Fibroblast of lung (primary cell): ENCODE results near the gene PRODH2.

Experiments
- EZH2 ChIP-seq: IDR thresholded peaks from 2 replicates; pipeline ENCODE4 v1.5.1; 2012; ENCODE audit warnings: low read length, control low read depth, mild to moderate bottlenecking; ENCODE audit errors: missing control alignments
- TF ChIP-seq, protein P1 (sequence below), 2 donors: IDR thresholded peaks in 1 of 2; conservative IDR thresholded peaks in 1 of 2; 1 replicate in 1 of 2; 2 replicates in 1 of 2; pipeline ENCODE4 v1.5.1; 2011 to 2012; ENCODE audit warnings: low read length in 2 of 2, control low read depth in 1 of 2, inconsistent platforms in 1 of 2, low read depth in 1 of 2, mild to moderate bottlenecking in 1 of 2

DNA sequence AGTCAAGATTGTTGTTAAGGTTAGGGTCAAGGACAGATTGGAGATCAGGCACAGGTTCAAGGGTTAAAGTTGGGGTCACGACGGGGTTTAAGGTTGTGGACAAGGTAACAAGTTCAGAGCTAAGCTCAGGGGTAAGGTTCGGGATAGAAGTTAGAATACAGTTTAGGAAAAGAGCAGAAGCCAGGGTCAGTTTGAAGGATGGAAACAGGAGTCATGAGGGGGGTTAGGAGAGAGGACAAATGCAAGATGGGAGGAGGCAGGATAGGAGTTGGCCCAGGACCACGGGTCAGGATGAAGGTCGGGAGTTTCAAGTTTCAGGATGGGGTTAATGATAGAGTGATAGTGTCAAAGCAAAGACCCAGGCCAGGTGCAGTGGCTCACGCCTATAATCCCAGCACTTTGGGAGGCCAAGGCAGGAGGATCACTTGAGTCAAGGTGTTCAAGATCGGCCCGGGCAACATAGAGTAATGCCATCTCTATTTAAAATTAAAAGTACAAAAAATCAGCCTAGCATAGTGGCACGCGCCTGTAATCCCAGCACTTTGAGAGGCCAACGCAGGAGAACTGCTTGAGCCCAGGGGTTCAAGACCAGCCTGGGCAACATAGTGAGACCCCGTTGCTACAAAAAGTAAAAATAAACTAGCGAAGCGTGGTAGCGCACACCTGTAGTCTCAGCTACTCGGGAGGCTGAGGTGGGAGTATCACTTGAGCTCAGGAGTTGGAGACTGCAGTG lies 32.0 kb upstream of the PRODH2 start:
- TF ChIP-seq, protein P1, sequence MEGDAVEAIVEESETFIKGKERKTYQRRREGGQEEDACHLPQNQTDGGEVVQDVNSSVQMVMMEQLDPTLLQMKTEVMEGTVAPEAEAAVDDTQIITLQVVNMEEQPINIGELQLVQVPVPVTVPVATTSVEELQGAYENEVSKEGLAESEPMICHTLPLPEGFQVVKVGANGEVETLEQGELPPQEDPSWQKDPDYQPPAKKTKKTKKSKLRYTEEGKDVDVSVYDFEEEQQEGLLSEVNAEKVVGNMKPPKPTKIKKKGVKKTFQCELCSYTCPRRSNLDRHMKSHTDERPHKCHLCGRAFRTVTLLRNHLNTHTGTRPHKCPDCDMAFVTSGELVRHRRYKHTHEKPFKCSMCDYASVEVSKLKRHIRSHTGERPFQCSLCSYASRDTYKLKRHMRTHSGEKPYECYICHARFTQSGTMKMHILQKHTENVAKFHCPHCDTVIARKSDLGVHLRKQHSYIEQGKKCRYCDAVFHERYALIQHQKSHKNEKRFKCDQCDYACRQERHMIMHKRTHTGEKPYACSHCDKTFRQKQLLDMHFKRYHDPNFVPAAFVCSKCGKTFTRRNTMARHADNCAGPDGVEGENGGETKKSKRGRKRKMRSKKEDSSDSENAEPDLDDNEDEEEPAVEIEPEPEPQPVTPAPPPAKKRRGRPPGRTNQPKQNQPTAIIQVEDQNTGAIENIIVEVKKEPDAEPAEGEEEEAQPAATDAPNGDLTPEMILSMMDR (conservative IDR thresholded peaks at IDR 0.05 in 1 of 2, IDR thresholded peaks at IDR 0.05 in 1 of 2; ENCODE audit: low read depth in 1 of 2, low read length in 2 of 2) = no peak
- TF ChIP-seq EZH2 = no peak
